Thyroid gland (tissue), 4 donors: ENCODE results near the gene FAF2.

ENCODE experiments used
- CTCF ChIP-seq, 6 experiments: fragments of 200-600 bp in 3 of 6; fragments of 450-650 bp in 3 of 6; sonication (generic) in 3 of 6; IDR thresholded peaks; one replicate each; pipeline ENCODE4 v1.5.1; 2016 to 2019; ENCODE audit warnings: antibody characterized with exemption in 6 of 6, mild to moderate bottlenecking in 2 of 6, inconsistent platforms in 1 of 6, moderate library complexity in 1 of 6
- POLR2A ChIP-seq, 2 donors: fragments of 450-650 bp; IDR thresholded peaks; one replicate each; pipeline ENCODE4 v1.6.1; 2017; ENCODE audit warnings: antibody characterized with exemption in 2 of 2, mild to moderate bottlenecking in 2 of 2, moderate library complexity in 1 of 2

- TF ChIP-seq CTCF (IDR thresholded peaks at IDR 0.05), result no peak
- TF ChIP-seq POLR2A (IDR thresholded peaks at IDR 0.05), result no peak
Observed at GRCh38 chr5:176425791-176426190, 22.4 kb upstream of the FAF2 start.
